DMS114 treated with DMSO at 0.1 percent for 48 hours (cell line): ENCODE results near the gene ARHGAP30.

Experiments used
- DNase-seq: peaks from one replicate; lab custom pipeline; 2025; ENCODE audit not compliant: unreplicated experiment; lab: John Stamatoyannopoulos, UW

Gene ARHGAP30

DNA sequence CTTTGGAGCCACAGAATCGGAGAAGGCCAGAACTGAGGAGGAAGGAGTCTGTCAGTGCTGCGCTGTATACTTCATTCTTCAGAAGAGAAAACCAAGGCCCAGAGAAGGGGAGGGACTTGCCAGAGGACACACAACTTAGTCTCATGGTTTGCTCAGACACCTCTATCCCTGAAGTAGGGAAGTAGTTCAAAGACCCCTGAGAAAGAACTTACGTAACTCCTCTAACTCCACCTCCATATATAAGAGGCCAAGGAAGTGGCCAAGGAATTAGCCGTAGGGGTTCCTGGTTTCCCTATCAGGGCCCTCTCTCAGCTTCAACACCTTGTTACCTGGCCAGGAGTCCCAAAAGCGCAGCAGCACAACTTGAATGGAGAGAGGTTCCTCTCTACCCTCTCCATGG lies 20.2 kb upstream of the ARHGAP30 start:
- no peak for DNase-seq

- DNase-seq = no peak
These were observed 19.7 kb upstream of the ARHGAP30 start, which contains the start of gene NECTIN4 for GRCh38 chr1:161089251-161089924. TSS of gene NECTIN4 (minus strand) at chr1:161089558. CDS start at chr1:161089296, 262 bp downstream.

GRCh38 chr1:161088587-161089110 lies 19.0 kb upstream of the ARHGAP30 start:
- no peak for DNase-seq

GRCh38 chr1:161086457-161086856 lies 16.8 kb upstream of the ARHGAP30 start:
- no peak for DNase-seq

GRCh38 chr1:161085165-161085564 lies 15.5 kb upstream of the ARHGAP30 start:
- DNase-seq = no peak

DNA sequence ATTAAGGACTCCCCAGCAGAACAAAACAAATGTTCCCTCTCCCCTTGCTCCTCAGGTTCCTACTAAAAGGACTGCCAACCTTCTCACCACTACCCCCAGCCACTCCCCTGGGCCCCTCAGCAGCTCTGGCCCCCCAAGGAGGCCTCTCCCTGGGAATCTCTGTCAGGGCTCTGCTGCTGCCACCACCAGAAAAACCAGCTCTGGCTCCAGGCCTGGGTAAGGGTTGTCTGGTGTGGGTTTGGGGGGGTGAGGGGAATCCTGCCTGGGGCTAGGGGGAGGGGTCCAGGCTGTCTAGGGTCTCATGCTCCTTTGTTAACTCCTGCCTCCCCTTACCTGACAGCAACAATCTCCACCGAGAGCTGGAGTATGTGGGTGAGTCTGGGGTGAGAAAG lies 14.9 kb upstream of the ARHGAP30 start:
- DNase-seq = no peak

DNA sequence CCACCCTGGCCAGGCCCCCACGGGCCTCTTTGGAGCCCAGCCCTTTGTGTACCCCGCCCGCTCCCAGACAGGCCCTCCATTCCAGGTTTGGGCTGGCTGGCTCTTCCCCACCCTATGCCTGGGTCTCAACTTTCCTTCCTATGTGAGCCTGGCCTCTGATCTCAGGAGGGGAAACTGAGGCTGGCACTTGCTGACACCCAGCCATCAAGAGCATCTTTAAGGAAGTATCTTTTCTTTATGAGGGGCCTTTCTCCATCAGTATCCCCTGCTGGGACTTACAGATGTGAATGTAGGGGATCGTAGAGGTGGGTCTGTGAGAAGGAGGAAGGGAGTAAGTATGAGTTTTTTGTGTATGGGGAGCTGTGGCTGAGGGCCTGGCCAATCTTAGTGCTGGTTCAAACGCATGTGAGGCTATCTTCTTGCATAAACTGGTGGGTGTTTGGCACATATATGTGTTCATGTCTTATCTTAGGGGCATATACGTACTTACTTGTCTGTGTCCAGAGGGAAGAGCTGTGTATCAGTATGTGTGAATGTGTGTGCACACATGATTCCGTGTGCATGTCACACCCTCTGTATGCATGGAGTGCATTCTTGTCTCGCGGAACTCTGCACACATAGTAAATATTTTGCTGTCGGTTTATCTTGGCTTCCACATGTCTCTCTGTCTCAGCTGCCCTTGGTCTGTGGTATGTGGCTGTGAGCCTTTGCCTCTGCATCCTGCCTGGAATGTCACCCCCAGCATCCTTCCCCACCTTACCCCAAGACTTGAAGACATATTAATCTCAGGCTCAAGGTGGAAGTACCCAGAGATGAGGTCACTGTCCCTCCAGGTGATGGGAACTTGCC lies 14.3 kb upstream of the ARHGAP30 start:
- no peak for DNase-seq

DNA sequence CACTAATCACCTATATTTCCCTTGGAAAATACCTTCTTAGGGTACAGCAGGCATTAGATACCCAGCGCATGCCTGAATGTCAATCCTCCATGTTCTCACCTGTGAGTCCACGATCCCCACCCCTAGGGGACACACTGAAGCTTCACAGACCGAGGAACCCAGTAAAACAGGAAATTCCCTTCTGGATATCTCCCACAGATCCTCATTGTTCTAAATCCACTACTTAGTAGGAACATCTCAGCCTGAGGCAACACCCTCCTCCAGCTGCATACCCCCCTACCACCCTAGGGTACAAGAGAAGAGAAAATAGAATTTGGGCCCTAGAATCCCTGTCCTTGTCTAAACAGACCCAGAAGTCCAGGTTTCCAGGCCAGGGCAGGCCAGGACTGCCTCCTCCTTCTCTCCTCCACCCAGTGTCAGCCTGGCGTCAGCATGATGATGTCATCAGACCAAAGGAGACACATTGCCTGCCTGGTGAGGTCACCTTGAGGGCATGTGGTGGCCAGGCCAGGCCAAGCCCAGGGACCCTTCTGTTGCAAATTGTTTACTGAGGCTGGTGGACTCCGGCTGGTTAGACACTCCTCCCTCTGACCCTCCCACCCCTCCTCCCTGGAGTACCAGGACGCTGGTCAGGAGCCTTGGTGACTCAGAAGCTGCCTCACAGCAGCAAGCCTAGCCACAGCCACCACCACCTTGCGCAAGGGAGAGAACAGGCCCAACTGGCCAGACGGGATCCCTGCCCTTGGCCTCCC lies 13.5 kb upstream of the ARHGAP30 start:
- DNase-seq = no peak

DNA sequence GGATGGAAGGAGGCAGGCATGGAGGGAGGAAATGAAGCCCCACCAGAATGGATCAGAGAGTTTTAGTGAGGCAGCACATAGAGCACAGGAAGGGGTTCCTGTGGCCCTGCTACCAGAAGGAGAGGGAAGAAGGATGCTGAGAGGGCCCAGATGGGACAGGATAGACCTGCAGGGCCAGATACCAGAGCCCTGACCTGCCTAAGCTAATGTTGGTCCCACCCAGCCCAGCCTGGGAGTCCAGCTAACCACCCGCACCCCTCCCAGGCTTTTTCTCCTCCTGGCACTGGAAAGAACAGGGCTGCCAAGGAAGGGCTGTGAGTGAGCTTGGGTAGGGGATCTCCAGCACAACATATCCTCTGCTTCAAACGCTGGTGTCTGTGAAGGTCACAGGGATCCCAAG lies 12.8 kb upstream of the ARHGAP30 start:
- no peak for DNase-seq

GRCh38 chr1:161081519-161081918 lies 11.8 kb upstream of the ARHGAP30 start:
- DNase-seq = no peak

DNA sequence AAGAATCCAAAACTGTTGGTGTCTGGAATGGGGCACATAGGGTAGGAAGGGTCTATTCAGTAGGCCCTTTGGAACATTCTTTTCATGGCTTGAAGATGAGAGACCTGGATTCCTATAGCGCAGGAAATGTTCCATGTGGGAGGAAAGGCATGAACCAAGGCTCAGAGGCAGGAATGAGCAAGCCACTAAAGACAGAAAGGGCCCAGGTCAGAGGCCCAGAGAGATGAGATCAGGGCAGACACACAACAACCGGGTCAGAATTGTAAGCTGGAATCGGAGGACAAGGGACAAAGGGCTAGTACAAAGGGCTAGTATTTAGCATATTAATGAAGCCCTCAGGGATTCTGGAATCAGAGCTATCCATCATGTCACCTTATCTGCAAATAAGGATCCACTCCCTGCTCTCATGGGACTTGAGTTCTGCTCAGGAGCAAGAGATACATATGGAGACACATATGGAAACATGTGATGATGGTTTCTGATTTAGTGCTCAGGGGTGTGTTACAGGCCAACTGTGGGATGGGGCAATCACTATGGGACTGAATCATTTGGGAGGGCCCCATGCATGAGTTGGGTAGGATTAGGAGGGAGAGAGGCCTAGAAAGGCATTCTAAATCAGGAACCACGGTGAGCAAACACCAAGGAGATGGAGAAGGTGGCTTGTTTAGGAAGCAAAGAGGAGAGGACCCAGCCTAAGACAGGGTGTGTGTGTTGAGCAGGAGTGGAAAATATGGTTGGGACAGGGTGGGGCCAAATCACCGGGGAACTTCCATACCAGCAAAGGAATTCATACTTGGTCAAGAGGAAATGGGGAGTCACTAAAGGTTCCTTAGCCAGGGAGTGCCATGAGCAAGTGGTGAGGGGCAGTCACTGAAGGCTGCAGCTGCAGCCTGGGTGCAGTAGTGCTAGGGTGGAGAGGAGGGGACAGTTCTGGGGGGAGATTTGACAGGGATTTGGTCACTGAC lies 11.0 kb upstream of the ARHGAP30 start:
- no peak for DNase-seq

GRCh38 chr1:161079436-161080110 lies 9.9 kb upstream of the ARHGAP30 start:
- no peak for DNase-seq

GRCh38 chr1:161077426-161077825 lies 7.7 kb upstream of the ARHGAP30 start:
- no peak for DNase-seq

GRCh38 chr1:161076410-161076809 lies 6.7 kb upstream of the ARHGAP30 start:
- DNase-seq = no peak

DNA sequence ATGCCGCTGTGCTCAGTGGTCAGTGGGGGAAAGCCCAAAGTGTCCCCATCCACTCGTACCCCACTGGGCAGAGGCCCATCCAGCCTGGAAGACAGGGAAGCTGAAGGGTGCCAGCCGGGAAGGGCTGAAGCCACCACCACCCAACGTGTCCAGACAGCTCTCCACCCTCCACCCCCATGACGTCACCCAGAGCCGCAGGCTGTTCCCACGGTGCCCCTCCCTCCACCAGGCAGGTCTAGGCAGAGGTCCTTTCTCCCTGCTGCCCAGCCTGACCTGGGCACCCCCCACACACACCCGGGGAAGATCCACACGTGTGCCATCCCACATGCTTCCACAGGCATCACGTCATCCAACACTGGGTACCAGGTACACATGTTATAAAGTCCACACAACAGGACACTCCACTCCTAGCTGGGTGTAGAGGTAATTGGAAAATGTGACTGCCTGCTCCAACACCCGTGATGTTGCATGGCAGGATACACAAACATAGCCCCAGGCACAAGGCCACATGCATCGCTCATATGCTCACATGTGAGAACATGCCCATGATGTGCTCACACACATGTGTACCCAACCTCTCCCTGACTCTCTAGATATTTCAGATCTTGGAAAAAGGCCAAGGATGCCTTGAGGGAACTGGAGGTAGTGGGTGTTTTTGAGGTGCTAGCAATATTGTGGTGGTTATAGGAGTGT lies 5.1 kb upstream of the ARHGAP30 start:
- DNase-seq = no peak

DNA sequence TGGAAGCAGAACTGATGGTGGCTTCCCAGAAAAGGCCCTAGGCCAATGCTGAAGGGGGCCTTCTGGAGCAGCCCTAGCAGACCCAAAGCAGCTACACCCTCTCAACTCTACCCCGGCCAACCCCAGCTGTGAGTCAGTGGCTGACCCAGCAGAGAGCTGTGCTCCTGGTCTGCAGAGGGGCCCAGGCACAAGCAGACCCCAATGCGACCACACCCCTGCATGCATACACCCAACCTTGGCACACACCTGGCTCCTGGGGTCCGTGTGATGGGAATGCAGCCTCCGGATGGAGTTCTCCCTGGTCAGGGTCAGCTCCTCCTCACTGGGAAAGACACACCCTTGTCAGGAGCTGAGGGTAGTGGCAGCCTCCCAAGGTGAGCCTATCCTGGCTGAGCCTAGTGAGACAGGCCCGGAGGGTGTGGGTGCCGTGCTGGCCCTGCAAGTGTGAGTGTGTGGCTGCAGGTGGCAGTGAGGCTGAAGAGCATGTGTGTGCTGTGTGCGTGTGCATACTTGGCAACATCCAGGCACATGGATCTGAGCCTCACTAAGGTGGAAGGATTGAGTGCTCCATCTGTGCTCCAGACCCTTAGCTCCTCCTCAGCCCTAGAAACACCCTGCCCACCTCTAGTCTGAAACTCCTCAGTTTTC lies 3.9 kb upstream of the ARHGAP30 start:
- DNase-seq = no peak

GRCh38 chr1:161072751-161073449 lies 3.2 kb upstream of the ARHGAP30 start:
- no peak for DNase-seq

DNA sequence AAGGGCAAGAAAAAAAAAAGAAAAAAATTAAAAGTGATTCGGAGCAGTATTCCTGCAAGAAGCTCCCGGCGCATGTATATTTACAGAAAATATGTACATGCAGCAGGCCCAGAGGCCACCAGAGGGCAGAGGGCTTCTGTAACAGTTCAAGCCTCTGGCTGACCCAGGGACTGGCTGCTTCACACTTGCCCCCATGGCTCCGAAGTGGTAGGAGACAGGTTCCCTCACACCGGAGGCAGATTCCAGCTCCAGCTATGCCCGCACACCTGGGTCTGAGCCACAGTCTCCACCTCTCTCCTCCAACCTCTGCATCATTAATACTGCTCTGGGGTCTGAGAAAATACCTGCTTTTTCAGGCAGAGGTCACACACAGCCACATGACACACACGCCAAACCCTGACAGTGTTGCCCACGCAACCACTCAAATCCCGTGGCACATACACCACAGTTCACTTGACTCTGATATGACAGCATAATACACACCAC lies 2.2 kb upstream of the ARHGAP30 start:
- no peak for DNase-seq
